Heart right ventricle (tissue), 16 donors: ENCODE data around the gene MGAT3. TPM values are rescaled to one million over a fixed set of nuclear protein-coding genes. Genes with fewer than 3 reads are reported as not detected.

Experiments
- ATAC-seq, 8 donors: fragments of 200-7000 bp; cut with Tn5 transposase; one replicate each; pipeline ENCODE4 v1.9.1; 2020; ENCODE audit warnings: mild to moderate bottlenecking in 8 of 8, moderate library complexity in 8 of 8, moderate number of reproducible peaks in 1 of 8
- DNase-seq, 2 donors: peaks; one replicate each; pipeline ENCODE4 v3.0.0-alpha.2; 2020
- H3K27ac ChIP-seq, 10 donors: fragments of 200-600 bp; sonication (generic) in 2 of 10; one replicate each; pipeline versions ENCODE4 v1.5.0 to v1.8.0; 2020 to 2022; ENCODE audit warnings: mild to moderate bottlenecking in 3 of 10
- H3K27me3 ChIP-seq, 7 donors: fragments of 200-600 bp; one replicate each; pipeline ENCODE4 v1.8.0; 2021 to 2022; ENCODE audit warnings: mild to moderate bottlenecking in 2 of 7
- H3K36me3 ChIP-seq, 9 donors: fragments of 200-600 bp; sonication (generic) in 1 of 9; one replicate each; pipeline versions ENCODE4 v1.5.0 to v1.8.0; 2020 to 2022; ENCODE audit warnings: mild to moderate bottlenecking in 2 of 9
- H3K4me1 ChIP-seq, 9 donors: fragments of 200-600 bp; sonication (generic) in 1 of 9; one replicate each; pipeline versions ENCODE4 v1.5.0 to v1.8.0; 2020 to 2022; ENCODE audit warnings: mild to moderate bottlenecking in 4 of 9
- H3K4me3 ChIP-seq, 10 donors: fragments of 200-600 bp; sonication (generic) in 2 of 10; one replicate each; pipeline versions ENCODE4 v1.5.0 to v1.8.0; 2020 to 2022; ENCODE audit warnings: mild to moderate bottlenecking in 7 of 10, moderate library complexity in 2 of 10
- H3K9me3 ChIP-seq, 11 donors: fragments of 200-600 bp in 10 of 11; sonication (generic) in 2 of 11; one replicate each; pipeline versions ENCODE4 v1.5.0 to v1.8.0; 2013 to 2022; ENCODE audit warnings: mild to moderate bottlenecking in 2 of 11, control low read depth in 1 of 11, moderate library complexity in 1 of 11
- WGBS, 2 donors: extraction: QIAGEN DNeasy Blood & Tissue Kit; methylation state at CpG; one replicate each; pipeline ENCODE4 v1.1.7; 2013; ENCODE audit warnings: inconsistent platforms in 1 of 2; 5-methylcytosine and 5-hydroxymethylcytosine counted together
- intact Hi-C, 10 donors: fragments of 100-400 bp; cut with DNase I; formaldehyde crosslinking; loops; one replicate each; pipeline versions ENCODE4 v1.11.1 to v1.14.2; 2022
- polyA plus RNA-seq, 2 donors: library from polyadenylated mRNA; stranded (reverse); fragments of 200-250 nt; gene quantifications; one replicate each; pipeline ENCODE4 v1.2.3, GENCODE V29; 2013
- total RNA-seq, 10 donors: library from RNA; stranded (reverse); fragmentation: NEBNext Ultra II Directional in 3 of 10; extraction: Animal tissue kit (Norgen Biotek cat#: 25700) in 3 of 10; gene quantifications; one replicate each; pipeline versions ENCODE4 v1.2.1 to v1.2.4, GENCODE V29; 2021 to 2023
- TF ChIP-seq, protein P1 (sequence below), 9 donors: fragments of 200-600 bp; sonication (generic) in 2 of 9; IDR thresholded peaks; one replicate each; pipeline versions ENCODE4 v1.5.0 to v1.8.0; 2021 to 2022; ENCODE audit warnings: antibody characterized with exemption in 9 of 9, mild to moderate bottlenecking in 5 of 9, moderate library complexity in 1 of 9
- donor health status: Arrhythmogenic right ventricular cardiomyopathy.
- donor health status: ischemic (EF 13 %, LVEDD 7.1; RV severe dilation, severe dysfunction).
- donor health status: healthy with polysubstance abuse.
- donor health status: DM: no; HTN: yes; CAD: no.
- donor health status: DM: no; HTN: no; CAD: no.
- donor health status: ischemic (EF 25% LVEDD 6.9; RV normal size, moderate dysfunction).
- donor health status: ischemic (EF 25% LVEDD 5.7; RV mildly dilated, moderate dysfunction).
- donor health status: healthy.
- donor health status: DM: yes; HTN: yes; CAD: no.
- donor health status: Ischemic cardiomyopathy.
- donor health status: ischemic (EF 35%, LVEDD 5.7; RV mildly dilated, moderate dysfunction).
- donor health status: nonischemic (EF 11% LVEDD 7.7; RV severe dilation, severe dysfunction).
- donor health status: DM: yes; HTN: yes; CAD: no.
- donor health status: PGD.
- donor health status: ischemic (EF 29% LVEDD 5.4; RV normal size, mild dysfunction).
- donor health status: nonischemic (EF 23%, LVEDD 6.1; RV moderate dilation, normal function).

MGAT3 gene
- total and polyA plus RNA-seq, 12 donors, result 1.8 to 14.0 (median 3.9) TPM

DNA sequence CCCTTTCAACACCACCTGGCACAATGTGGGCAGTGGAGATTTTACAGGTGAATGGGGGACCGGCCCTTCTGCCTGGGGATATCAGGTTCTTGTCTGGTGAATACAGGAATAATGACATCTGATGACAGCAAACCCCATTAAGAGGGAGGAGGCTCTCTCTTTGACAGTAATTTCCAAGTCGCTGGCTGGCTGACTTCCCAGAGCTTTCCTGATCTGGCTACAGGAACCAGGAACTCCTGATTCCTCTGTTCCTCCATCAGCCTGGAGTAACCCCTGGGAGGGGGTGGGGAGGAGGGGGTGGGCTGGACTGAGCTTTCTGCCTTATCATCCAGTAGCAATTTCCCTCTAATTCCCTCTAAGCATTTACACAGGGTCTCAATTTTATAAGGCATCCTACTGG is 41.6 kb downstream of the MGAT3 start:
- peaks cover 23 to 71% (median 46%) of the 10 kb centered on the region in 9 donors for H3K4me1 ChIP-seq
- H3K4me3 ChIP-seq, result no peak overlapping the region
- intact Hi-C loops, result loop anchor here in 1 of 10 donors (10.0 kb wide), 1 partner anchor 64 kb away; no protein-coding TSS in a partner anchor
- no peaks in the 10 kb centered on the region for H3K27me3 ChIP-seq
- peak in 1 of 2 donors; percentile 83 for DNase-seq
- TF ChIP-seq, protein P1, sequence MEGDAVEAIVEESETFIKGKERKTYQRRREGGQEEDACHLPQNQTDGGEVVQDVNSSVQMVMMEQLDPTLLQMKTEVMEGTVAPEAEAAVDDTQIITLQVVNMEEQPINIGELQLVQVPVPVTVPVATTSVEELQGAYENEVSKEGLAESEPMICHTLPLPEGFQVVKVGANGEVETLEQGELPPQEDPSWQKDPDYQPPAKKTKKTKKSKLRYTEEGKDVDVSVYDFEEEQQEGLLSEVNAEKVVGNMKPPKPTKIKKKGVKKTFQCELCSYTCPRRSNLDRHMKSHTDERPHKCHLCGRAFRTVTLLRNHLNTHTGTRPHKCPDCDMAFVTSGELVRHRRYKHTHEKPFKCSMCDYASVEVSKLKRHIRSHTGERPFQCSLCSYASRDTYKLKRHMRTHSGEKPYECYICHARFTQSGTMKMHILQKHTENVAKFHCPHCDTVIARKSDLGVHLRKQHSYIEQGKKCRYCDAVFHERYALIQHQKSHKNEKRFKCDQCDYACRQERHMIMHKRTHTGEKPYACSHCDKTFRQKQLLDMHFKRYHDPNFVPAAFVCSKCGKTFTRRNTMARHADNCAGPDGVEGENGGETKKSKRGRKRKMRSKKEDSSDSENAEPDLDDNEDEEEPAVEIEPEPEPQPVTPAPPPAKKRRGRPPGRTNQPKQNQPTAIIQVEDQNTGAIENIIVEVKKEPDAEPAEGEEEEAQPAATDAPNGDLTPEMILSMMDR (IDR thresholded peaks at IDR 0.05), result no peak
- no peaks in the 10 kb centered on the region for H3K9me3 ChIP-seq
- H3K27ac ChIP-seq, result peak overlapping the region in 6 of 10 donors; percentile 4 to 76 (median 53)
- no peaks in the 10 kb centered on the region for H3K36me3 ChIP-seq
- WGBS, 2 donors, result 24 to 28% methylated on average over 2 of the region's 2 CpGs
- ATAC-seq, result peak in 1 of 8 donors; percentile 15

DNA sequence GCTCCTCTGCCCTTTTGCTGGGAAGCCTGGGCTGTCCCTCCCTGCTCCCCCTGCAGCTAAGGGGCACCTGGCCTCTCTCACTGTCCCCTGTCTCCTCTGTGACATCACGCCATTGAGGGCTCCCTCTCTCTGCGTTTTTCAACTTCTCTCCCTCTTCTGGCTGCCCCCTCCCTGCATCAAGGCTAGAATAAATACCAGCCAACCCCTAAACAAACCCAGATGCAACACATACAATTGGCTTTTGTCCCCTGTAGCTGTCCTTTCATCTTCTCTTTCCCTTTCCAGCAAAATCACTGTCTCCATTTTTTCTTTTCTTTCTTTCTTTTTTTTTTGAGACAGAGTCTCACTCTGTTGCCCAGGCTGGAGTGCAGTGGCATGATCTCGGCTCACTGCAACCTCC is 42.0 kb downstream of the MGAT3 start:
- no peak for ATAC-seq
- Histone ChIP-seq H3K9me3 (no peaks in the 10 kb centered on the region), H3K4me3 (no peak overlapping the region), H3K27ac (peak overlapping the region in 6 of 10 donors; percentile 4 to 76 (median 51)), H3K4me1 (peaks cover 26 to 71% (median 50%) of the 10 kb centered on the region in 9 donors), H3K36me3 (peaks cover 0 to 4% (median 0%) of the 10 kb centered on the region in 9 donors), H3K27me3 (no peaks in the 10 kb centered on the region)
- TF ChIP-seq, protein P1 (IDR thresholded peaks at IDR 0.05), result no peak
- no peak for DNase-seq
- intact Hi-C loops, result loop anchor here in 2 of 10 donors (1.0 to 10.0 kb wide), 2 partner anchors 30 to 64 kb away; no protein-coding TSS in a partner anchor
- 46 to 57% methylated on average over 3 of the region's 3 CpGs for WGBS, 2 donors

DNA sequence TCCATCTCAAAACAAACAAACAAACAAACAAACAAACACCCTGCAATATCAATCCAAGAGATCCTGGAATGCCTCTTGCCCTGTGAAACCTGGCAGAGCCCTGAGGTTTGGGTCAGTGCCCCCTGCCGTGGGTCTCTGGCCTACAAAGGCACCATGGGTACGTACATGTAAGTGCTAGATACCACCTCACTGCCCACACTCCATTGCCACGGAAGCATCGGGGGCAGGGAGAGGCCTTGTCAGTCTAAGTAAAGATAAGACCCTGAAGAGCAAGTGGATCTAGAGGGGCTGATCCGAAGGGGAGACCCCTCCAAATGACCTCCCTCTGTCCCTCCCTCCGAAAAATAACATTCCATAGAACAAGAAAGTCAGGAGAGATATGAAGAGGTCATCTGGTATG is 43.3 kb downstream of the MGAT3 start:
- peaks cover 0 to 17% (median 12%) of the 10 kb centered on the region in 9 donors for H3K36me3 ChIP-seq
- no peak overlapping the region for H3K4me3 ChIP-seq
- ATAC-seq, result no peak
- 70 to 72% methylated on average over 6 of the region's 6 CpGs for WGBS, 2 donors
- H3K27ac ChIP-seq, result peak overlapping the region in 8 of 10 donors; percentile 5 to 94 (median 90)
- no peaks in the 10 kb centered on the region for H3K9me3 ChIP-seq
- no peaks in the 10 kb centered on the region for H3K27me3 ChIP-seq
- no peak for DNase-seq
- TF ChIP-seq, protein P1 (IDR thresholded peaks at IDR 0.05), result no peak
- peaks cover 26 to 80% (median 62%) of the 10 kb centered on the region in 9 donors for H3K4me1 ChIP-seq
- intact Hi-C loops, result loop anchor here in 1 of 10 donors (10.0 kb wide), 1 partner anchor 95 kb away; no protein-coding TSS in a partner anchor

DNA sequence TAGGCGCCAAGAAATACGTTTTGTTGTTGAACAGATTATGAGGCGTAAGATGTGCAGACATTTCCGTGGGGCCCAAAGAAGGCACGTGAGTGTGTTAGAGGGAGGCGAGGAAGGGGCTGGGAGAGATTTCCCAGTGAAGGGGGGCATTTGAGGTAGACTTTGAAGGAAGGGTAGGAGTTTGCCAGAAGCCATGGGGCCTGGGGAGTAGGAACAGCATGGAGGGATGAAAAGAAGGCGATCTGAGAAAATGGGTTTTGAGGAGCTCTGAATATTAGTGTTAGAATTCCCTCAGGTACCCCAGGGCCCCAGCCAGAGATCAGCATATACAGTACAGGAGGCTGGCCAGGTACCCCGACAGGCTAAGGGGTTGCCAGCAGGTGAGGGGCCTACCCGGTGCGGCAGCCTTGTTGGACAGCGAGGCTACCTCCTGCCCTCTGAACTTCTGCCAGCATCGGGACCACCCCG is 44.9 kb downstream of the MGAT3 start:
- intact Hi-C loops, result loop anchor here in 4 of 10 donors (1.0 to 10.0 kb wide), 4 partner anchors 17 to 97 kb away; partner anchors contain the start of gene ATF4 (in 3 of the 4)
- ATAC-seq, result peak in 1 of 8 donors; percentile 1

More for the DNA sequence above, 44.9 kb downstream of the MGAT3 start:
- peaks cover 26 to 81% (median 56%) of the 10 kb centered on the region in 9 donors for H3K4me1 ChIP-seq
- H3K9me3 ChIP-seq, result no peaks in the 10 kb centered on the region
- peaks cover 0 to 33% (median 25%) of the 10 kb centered on the region in 9 donors for H3K36me3 ChIP-seq
- 28% methylated on average over 13 of the region's 13 CpGs for WGBS, 2 donors
- TF ChIP-seq, protein P1 (IDR thresholded peaks at IDR 0.05), result no peak
- peak overlapping the region; percentile 42 to 94 (median 91) for H3K27ac ChIP-seq
- H3K27me3 ChIP-seq, result no peaks in the 10 kb centered on the region
- peak overlapping the region in 9 of 10 donors; percentile 73 to 99 (median 92) for H3K4me3 ChIP-seq
- no peak for DNase-seq
